Stimulated activated CD4-positive, alpha-beta T cell treated with anti-CD3 and anti-CD28 coated beads, Interleukin-15, amount 100 ng/mL, for 24 hours (primary cell): ENCODE results near the gene XRCC2.
"Not testable (repeated sequence)": the region's sequence is repeated elsewhere in the genome, so short reads cannot be mapped to it uniquely, and the experiment has no call there.

Source experiments
- DNase-seq: peaks from one replicate; pipeline ENCODE4 v3.0.0-alpha.2; 2020

The XRCC2 gene

DNA sequence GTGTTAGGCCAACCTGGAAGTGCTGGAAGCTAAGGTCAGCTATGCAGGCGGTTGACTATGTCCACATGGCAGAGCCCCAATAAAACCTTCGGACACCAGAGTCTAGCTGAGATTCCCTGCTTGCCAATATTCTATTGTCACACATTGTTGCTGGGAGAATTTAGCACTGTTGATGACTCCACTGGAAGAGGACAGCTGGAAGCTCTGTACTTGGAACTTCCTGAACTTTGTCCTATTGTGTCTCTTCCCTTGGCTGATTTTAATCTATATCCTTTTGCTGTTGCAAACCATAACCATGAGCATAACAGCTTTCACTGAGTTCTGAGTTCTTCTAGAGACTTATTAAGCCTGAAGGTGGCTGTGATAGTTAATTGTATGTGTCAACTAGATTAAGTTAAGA, 12.0 kb downstream of the XRCC2 start:
- DNase-seq: no peak

DNA sequence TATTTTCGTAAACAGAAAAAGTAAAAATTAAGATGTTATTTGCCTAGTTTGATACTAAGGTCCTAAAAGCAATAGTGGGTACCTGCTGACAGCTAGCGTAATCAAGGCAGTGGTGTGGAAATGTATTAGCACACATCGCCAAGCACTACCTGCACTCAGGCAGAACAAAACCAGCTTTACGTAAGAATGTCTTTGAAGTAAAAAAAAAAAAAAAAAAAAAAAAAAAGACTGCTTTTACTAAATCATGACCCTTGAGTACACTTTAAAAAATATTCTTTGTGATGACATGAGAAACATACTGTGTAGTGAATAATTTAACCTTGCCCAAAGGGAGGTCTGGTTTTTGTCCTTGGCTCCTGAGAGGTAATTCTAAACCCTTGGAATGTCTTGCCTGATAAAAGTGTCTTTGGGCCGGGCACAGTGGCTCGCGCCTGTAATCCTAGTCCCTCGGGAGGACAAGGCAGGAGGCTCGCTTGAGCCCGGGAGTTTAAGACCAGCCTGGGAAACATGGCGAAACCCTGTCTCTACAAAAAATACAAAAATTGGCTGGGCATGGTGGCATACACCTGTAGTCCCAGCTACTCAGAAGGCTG, 12.7 kb downstream of the XRCC2 start:
- DNase-seq: no peak

GRCh38 chr7:152661479-152661878, 14.5 kb downstream of the XRCC2 start:
- DNase-seq: no peak

- DNase-seq: no peak
These were observed 15.9 kb downstream of the XRCC2 start for GRCh38 chr7:152660021-152660420.

- no peak for DNase-seq
These were observed 21.0 kb downstream of the XRCC2 start for GRCh38 chr7:152654971-152655370.

- no peak for DNase-seq
These were observed 26.7 kb downstream of the XRCC2 start for GRCh38 chr7:152649220-152649619.

- DNase-seq: no peak
These were observed 28.9 kb downstream of the XRCC2 start for GRCh38 chr7:152647009-152647408.

- DNase-seq: not testable (repeated sequence)
These were observed 29.4 kb downstream of the XRCC2 start for GRCh38 chr7:152646579-152646978.

GRCh38 chr7:152643979-152644559, 31.9 kb downstream of the XRCC2 start:
- DNase-seq: no peak

DNA sequence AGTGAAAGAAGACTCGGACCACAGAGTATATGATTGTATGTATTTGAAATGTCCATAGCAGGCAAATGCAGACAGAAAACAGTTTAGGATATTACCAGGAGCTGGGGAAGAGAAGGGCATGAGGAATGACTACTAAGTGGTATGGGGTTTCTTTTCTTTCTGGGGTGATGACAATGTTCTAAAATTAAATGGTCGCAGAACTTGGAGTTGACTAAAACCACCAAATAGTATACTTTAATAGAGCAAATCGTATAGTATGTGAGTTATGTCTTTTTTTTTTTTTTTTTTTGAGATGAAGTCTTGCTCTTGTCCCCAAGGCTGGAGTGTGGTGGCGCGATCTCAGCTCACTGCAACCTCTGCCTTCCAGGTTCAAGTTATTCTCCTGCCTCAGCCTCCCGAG, 34.6 kb downstream of the XRCC2 start:
- no peak for DNase-seq

- no peak for DNase-seq
These were observed 35.1 kb downstream of the XRCC2 start for GRCh38 chr7:152640829-152641228.

DNA sequence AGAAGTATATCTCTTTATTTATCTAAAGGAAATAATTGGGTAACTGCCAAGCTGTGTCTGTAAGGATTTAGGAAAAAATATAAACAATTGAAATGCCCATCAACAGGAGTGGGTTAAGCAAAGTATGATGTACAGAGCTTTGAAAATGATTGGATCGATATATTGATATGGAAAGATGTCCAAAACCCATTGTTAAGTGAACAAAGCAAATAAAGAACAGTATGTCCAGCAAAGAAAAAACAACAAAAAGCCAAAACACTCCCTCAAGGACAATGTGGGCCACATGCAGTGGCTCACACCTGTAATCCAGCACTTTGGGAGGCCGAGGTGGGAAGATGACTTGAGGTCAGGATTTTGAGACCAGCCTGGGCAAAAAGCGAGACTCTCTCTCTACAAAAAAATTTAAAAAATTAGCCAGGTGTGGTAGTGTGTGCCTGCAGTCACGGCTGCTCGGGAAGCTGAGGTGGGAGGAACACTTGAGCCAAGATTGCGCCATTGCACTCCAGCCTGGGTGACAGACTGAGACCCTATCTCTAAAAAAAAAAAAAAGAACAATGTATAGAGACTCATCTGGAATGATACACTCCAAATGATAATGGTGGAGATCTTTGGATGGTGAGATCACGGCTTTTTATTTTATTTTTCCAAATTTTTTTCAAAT, 37.9 kb downstream of the XRCC2 start:
- DNase-seq: no peak

GRCh38 chr7:152637161-152637560, 38.8 kb downstream of the XRCC2 start:
- DNase-seq: no peak

DNA sequence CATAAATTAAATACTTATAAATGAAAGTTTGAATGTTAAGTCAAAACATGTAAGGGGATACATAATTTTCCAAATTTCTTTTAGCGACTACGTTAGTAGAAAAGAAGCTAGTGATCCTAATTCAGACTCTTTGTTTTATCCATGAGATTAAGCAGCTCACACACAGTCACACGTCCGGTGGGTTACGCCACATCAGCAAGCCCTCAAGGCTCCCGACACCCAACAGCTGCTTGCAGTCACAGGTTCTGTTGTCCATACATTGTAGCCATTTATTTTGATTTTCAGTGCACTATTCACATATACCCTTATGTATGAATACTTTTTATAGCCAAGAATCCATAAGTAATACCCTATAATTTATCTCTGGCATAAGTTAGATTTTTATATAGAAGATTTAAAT, 39.5 kb downstream of the XRCC2 start:
- no peak for DNase-seq

DNA sequence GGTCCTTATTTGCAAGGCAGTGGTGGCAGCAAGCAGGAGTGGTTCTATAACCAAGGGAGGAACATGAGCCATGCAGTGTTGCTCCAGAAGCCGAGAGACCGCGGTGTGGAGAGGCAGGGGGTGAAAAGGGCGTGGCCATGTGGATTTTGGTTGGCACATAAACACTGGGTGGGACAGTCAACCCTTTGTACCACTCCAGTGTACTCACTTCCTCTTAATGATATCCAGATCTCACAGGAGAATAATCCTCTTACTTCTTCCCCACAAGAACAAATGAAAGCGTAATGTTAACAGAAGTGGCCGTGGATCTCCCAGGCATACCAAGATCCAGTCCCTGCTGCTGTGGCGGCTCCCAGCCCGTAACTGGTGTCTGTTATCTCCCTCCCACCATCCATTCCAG, 42.4 kb downstream of the XRCC2 start:
- DNase-seq: no peak

DNA sequence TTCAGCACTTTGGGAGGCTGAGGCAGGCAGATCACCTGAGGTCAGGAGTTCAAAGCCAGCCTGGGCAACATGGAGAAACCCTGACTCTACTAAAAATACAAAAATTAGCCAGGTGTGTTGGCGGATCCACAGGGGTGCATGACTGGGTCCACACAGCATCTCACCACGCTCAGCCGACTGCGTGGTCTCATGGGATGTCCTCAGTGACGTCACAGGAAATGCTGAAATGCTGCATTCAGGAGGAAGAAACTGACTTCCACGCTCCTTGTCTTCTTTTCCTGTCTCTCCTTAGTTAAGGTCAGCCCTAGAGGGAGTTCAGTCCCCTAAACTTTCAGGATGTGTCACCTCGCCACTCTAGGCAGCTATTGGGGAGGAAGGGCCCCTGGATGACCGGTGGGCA, 42.9 kb downstream of the XRCC2 start:
- DNase-seq: no peak

DNA sequence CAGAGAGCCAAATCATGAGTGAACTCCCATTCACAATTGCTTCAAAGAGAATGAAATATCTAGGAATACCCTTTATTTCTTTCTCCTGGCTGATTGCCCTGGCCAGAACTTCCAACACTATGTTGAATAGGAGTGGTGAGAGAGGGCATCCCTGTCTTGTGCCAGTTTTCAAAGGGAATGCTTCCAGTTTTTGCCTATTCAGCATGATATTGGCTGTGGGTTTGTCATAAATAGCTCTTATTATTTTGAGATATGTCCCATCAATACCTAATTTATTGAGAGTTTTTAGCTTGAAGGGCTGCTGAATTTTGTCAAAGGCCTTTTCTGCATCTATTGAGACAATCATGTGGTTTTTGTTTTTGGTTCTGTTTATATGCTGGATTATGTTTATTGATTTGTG, 47.2 kb downstream of the XRCC2 start:
- DNase-seq: not testable (repeated sequence)

DNA sequence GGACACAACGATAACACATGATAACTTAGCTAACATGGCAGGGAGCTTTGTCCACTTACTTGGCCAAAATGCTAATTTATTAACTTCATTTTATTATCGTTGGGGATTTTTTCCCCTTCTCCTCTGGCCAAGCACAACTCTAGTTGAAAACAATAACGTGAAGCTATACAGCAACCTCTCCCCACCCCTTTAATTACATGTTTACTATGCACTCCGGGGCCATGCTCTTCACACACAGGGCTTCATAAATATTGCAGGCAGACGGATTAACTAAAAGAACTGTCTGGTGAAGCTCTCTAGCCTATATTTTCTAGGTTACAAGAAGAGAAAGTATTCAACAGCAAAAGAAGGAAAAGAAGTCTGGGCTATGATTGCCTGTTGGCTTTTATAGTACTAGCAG, 51.7 kb downstream of the XRCC2 start:
- no peak for DNase-seq

GRCh38 chr7:152621426-152621825, 54.5 kb downstream of the XRCC2 start:
- DNase-seq: no peak

GRCh38 chr7:152619027-152619739, 56.8 kb downstream of the XRCC2 start:
- DNase-seq: no peak

GRCh38 chr7:152618427-152618826, 57.5 kb downstream of the XRCC2 start:
- no peak for DNase-seq

DNA sequence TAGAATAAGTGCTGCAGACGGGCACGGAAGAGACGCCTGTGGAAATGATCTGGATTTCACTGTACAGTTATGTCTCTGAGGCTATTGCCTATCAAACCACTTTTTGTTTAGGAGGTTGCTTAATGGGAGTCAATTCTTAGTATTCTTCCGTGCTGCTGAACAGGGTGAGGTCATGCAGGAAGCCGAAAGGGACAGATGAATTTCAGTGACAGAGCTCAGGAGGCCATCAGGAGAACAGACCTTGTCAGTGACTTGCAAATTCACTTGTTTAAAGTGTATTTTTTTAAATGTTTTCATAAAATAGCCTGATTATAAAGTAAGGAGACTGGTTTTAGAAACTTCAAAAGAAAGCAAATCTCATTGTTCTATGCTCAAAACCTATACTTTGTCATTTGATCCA, 58.9 kb downstream of the XRCC2 start:
- DNase-seq: no peak

DNA sequence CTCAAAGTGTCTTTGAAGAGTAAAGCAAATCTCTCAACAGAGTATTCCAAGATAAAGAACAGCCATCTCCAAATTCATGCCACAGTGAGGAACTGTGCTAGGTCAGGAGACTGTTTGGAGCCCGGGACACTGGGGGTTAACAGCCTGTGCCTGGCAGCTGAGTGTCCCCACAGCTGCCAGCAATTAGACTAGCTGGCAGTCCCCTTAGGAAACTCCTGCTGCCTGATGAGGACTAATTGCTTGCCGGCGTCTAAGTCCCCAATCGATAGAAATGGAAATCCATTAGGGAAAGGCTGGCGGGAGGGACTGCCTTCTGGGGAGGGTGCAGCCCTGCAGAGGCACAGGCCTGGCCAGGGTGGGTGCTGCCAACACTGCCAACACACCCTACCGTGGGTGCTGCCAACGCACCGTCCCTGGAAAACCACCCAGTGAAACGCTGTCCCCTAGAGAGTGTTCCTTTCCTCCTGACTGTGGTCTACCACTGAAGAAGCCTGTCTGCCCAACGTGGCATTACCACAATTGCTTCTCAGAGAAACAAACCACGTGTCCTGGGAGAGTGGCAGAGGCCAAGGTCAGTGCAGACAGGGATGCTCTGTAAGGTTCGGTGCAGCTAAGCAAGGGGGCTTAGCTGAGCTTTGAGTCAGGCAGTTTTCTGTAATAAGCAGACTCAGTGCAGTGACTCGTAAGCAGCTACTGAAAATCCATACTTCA, 60.8 kb downstream of the XRCC2 start:
- no peak for DNase-seq
